Measurements from ENCODE around the gene SYT6.

SYT6 gene

DNA sequence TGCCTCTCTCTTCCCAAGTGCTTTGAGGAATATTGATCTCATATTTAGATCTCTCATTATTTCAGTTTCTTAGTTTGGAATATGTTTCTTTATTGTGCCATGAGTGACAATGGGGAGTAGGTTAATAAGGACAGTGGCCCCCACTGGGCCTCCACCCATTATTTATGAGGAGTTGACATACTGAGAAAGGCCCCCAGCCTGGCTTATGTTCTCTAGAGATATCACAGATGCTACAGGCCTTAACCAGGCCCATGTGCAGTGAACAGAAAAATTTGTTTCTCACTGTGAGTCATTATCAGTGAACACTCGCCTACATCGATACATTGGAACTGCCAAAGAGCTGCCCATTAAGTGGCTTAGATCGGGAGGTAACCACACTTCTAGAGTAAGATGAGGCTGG, 35.7 kb upstream of the SYT6 start:
- no peak overlapping the region for H3K4me2 ChIP-seq (ENCODE audit: low read depth, low read length)
- no peak overlapping the region for H3K4me3 ChIP-seq (ENCODE audit: low read length)
- H3F3A ChIP-seq (ENCODE audit: insufficient read depth, low read length): no peaks in the 10 kb centered on the region
- no peak overlapping the region for H2AFZ ChIP-seq (ENCODE audit: low read length)
- no peaks in the 10 kb centered on the region for H3K9me3 ChIP-seq (replicated peaks; ENCODE audit: insufficient read depth, low read length)
- H3K79me2 ChIP-seq (ENCODE audit: low read length): no peaks in the 10 kb centered on the region
- no peaks in the 10 kb centered on the region for H3K4me1 ChIP-seq (ENCODE audit: low read length)
- TF ChIP-seq, protein P1, sequence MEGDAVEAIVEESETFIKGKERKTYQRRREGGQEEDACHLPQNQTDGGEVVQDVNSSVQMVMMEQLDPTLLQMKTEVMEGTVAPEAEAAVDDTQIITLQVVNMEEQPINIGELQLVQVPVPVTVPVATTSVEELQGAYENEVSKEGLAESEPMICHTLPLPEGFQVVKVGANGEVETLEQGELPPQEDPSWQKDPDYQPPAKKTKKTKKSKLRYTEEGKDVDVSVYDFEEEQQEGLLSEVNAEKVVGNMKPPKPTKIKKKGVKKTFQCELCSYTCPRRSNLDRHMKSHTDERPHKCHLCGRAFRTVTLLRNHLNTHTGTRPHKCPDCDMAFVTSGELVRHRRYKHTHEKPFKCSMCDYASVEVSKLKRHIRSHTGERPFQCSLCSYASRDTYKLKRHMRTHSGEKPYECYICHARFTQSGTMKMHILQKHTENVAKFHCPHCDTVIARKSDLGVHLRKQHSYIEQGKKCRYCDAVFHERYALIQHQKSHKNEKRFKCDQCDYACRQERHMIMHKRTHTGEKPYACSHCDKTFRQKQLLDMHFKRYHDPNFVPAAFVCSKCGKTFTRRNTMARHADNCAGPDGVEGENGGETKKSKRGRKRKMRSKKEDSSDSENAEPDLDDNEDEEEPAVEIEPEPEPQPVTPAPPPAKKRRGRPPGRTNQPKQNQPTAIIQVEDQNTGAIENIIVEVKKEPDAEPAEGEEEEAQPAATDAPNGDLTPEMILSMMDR (IDR thresholded peaks at IDR 0.05; ENCODE audit: low read length): no peak
- no peak for TF ChIP-seq EZH2 (optimal IDR thresholded peaks at IDR 0.05; ENCODE audit: low read depth, low read length)
- TF ChIP-seq EZH2phosphoT487 (IDR thresholded peaks at IDR 0.05; ENCODE audit: low read length): no peak
- no peaks in the 10 kb centered on the region for H3K9me2 ChIP-seq (replicated peaks; ENCODE audit: insufficient read depth, low read length)
- no peaks in the 10 kb centered on the region for H4K20me1 ChIP-seq (ENCODE audit: insufficient read depth, low read length)
- no peaks in the 10 kb centered on the region for H3K27me3 ChIP-seq (replicated peaks; ENCODE audit: insufficient read depth, low read length)
- no peak overlapping the region for H3K27ac ChIP-seq (ENCODE audit: low read length)
- H3K36me3 ChIP-seq (replicated peaks; ENCODE audit: insufficient read depth, low read length): no peaks in the 10 kb centered on the region
- no peak overlapping the region for H3K9ac ChIP-seq (ENCODE audit: low read length)
- DNase-seq: no peak

- no peak for DNase-seq
- no peaks in the 10 kb centered on the region for H3K9me3 ChIP-seq (replicated peaks; ENCODE audit: insufficient read depth, low read length)
These were observed 27.7 kb upstream of the SYT6 start for GRCh38 chr1:114181356-114181755.

GRCh38 chr1:114180742-114181141, 27.1 kb upstream of the SYT6 start:
- Histone ChIP-seq H4K20me1 (ENCODE audit: insufficient read depth, low read length) (no peaks in the 10 kb centered on the region), H2AFZ (ENCODE audit: low read length) (no peak overlapping the region), H3K4me1 (ENCODE audit: low read length) (no peaks in the 10 kb centered on the region), H3K36me3 (replicated peaks; ENCODE audit: insufficient read depth, low read length) (no peaks in the 10 kb centered on the region), H3K9ac (ENCODE audit: low read length) (no peak overlapping the region), H3K27ac (ENCODE audit: low read length) (no peak overlapping the region), H3K9me3 (replicated peaks; ENCODE audit: insufficient read depth, low read length) (no peaks in the 10 kb centered on the region), H3K4me3 (ENCODE audit: low read length) (no peak overlapping the region), H3K9me2 (replicated peaks; ENCODE audit: insufficient read depth, low read length) (no peaks in the 10 kb centered on the region), H3K79me2 (ENCODE audit: low read length) (no peaks in the 10 kb centered on the region), H3K27me3 (replicated peaks; ENCODE audit: insufficient read depth, low read length) (no peaks in the 10 kb centered on the region), H3F3A (ENCODE audit: insufficient read depth, low read length) (no peaks in the 10 kb centered on the region), H3K4me2 (ENCODE audit: low read depth, low read length) (no peak overlapping the region)
- TF ChIP-seq, protein P1 (IDR thresholded peaks at IDR 0.05; ENCODE audit: low read length): no peak
- TF ChIP-seq EZH2phosphoT487 (IDR thresholded peaks at IDR 0.05; ENCODE audit: low read length): no peak
- TF ChIP-seq EZH2 (optimal IDR thresholded peaks at IDR 0.05; ENCODE audit: low read depth, low read length): no peak
- no peak for DNase-seq

More at GRCh38 chr1:114181356-114181755, 27.7 kb upstream of the SYT6 start:
- H3F3A ChIP-seq (ENCODE audit: insufficient read depth, low read length): no peaks in the 10 kb centered on the region
- H3K36me3 ChIP-seq (replicated peaks; ENCODE audit: insufficient read depth, low read length): no peaks in the 10 kb centered on the region
- TF ChIP-seq, protein P1 (IDR thresholded peaks at IDR 0.05; ENCODE audit: low read length): no peak
- TF ChIP-seq EZH2phosphoT487 (IDR thresholded peaks at IDR 0.05; ENCODE audit: low read length) (no peak), EZH2 (optimal IDR thresholded peaks at IDR 0.05; ENCODE audit: low read depth, low read length) (no peak)
- H3K4me3 ChIP-seq (ENCODE audit: low read length): no peak overlapping the region
- H3K79me2 ChIP-seq (ENCODE audit: low read length): no peaks in the 10 kb centered on the region
- no peak overlapping the region for H2AFZ ChIP-seq (ENCODE audit: low read length)
- H3K27ac ChIP-seq (ENCODE audit: low read length): no peak overlapping the region
- H3K4me2 ChIP-seq (ENCODE audit: low read depth, low read length): no peak overlapping the region
- H3K4me1 ChIP-seq (ENCODE audit: low read length): no peaks in the 10 kb centered on the region
- H3K9me2 ChIP-seq (replicated peaks; ENCODE audit: insufficient read depth, low read length): no peaks in the 10 kb centered on the region
- H3K27me3 ChIP-seq (replicated peaks; ENCODE audit: insufficient read depth, low read length): no peaks in the 10 kb centered on the region
- no peak overlapping the region for H3K9ac ChIP-seq (ENCODE audit: low read length)
- H4K20me1 ChIP-seq (ENCODE audit: insufficient read depth, low read length): no peaks in the 10 kb centered on the region

Data from MM.1S (cell line).